K562 (cell line): ENCODE measurements around the gene MSRB2.
"Not testable (repeated sequence)": the region's sequence is repeated elsewhere in the genome, so short reads cannot be mapped to it uniquely, and the experiment has no call there.

Source experiments
- CTCF ChIP-seq, 3 experiments: IDR thresholded peaks in 2 of 3; conservative IDR thresholded peaks in 1 of 3; 2 replicates each; pipeline ENCODE4 v1.5.1; 2011 to 2012; ENCODE audit warnings: low read length in 3 of 3, mild to moderate bottlenecking in 3 of 3, control low read depth in 2 of 3, improper control_type of control experiment in 1 of 3, inconsistent platforms in 1 of 3, low read depth in 1 of 3, mixed read lengths in 1 of 3, moderate library complexity in 1 of 3; ENCODE audit not compliant: insufficient read depth in 2 of 3
- HMGXB4 ChIP-seq: sonication (generic); formaldehyde crosslinking; IDR thresholded peaks from 2 replicates; pipeline ENCODE4 v1.8.1; 2023; ENCODE audit warnings: mild to moderate bottlenecking, missing genetic modification reagents
- JUNB ChIP-seq: fragments of 450-650 bp; formaldehyde crosslinking; conservative IDR thresholded peaks from 2 replicates; pipeline ENCODE4 v1.4.0; 2020; ENCODE audit warnings: mild to moderate bottlenecking
- ZBTB8A ChIP-seq: fragments of 450-650 bp; IDR thresholded peaks from 2 replicates; pipeline ENCODE4 v1.6.1; 2018; ENCODE audit warnings: mild to moderate bottlenecking, moderate library complexity; ENCODE audit not compliant: partially characterized antibody
- TF ChIP-seq, protein P1 (sequence below): sonication (generic); formaldehyde crosslinking; IDR thresholded peaks from 2 replicates; pipeline ENCODE4 v1.8.1; 2023; ENCODE audit warnings: mild to moderate bottlenecking, missing genetic modification reagents

GRCh38 chr10:23072593-23072992 lies 22.8 kb upstream of the MSRB2 start:
- not testable (repeated sequence) for TF ChIP-seq JUNB; CTCF (IDR thresholded peaks at IDR 0.05 in 2 of 3, conservative IDR thresholded peaks at IDR 0.05 in 1 of 3; ENCODE audit: insufficient read depth in 2 of 3, low read depth in 1 of 3, low read length in 3 of 3); HMGXB4 (CRISPR knock-in tag); ZBTB8A
- TF ChIP-seq, protein P1, sequence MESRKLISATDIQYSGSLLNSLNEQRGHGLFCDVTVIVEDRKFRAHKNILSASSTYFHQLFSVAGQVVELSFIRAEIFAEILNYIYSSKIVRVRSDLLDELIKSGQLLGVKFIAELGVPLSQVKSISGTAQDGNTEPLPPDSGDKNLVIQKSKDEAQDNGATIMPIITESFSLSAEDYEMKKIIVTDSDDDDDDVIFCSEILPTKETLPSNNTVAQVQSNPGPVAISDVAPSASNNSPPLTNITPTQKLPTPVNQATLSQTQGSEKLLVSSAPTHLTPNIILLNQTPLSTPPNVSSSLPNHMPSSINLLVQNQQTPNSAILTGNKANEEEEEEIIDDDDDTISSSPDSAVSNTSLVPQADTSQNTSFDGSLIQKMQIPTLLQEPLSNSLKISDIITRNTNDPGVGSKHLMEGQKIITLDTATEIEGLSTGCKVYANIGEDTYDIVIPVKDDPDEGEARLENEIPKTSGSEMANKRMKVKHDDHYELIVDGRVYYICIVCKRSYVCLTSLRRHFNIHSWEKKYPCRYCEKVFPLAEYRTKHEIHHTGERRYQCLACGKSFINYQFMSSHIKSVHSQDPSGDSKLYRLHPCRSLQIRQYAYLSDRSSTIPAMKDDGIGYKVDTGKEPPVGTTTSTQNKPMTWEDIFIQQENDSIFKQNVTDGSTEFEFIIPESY (CRISPR knock-in tag): not testable (repeated sequence)
